Measurements from ENCODE around the gene CENPU. TPM values are rescaled to one million over a fixed set of nuclear protein-coding genes. Genes with fewer than 3 reads are reported as not detected.

CENPU gene
- total RNA-seq, 2 donors from 2014 or later: 11.4 to 28.1 TPM

- TF ChIP-seq CTCF (IDR thresholded peaks at IDR 0.05): no peak
- Histone ChIP-seq H3K9ac (ENCODE audit: low read depth in 2 of 2, low read length in 2 of 2) (peak overlapping the region; percentile 85 to 97), H3K36me3 (no peaks in the 10 kb centered on the region), H3K9me3 (no peaks in the 10 kb centered on the region), H3K4me3 (peak overlapping the region; percentile 85), H3K27me3 (no peaks in the 10 kb centered on the region), H3K27ac (peak overlapping the region; percentile 99), H3K4me1 (peaks cover 7% of the 10 kb centered on the region)
- DNase-seq: no peak
- intact Hi-C loops (cut with DNase I): loop anchor here (10.0 kb wide), 1 partner anchor 87 kb away; the partner anchor contains the start of gene CENPU
Observed at GRCh38 chr4:184648054-184648312, 85.9 kb downstream of the CENPU start.

GRCh38 chr4:184647266-184648053, 86.4 kb downstream of the CENPU start:
- Histone ChIP-seq H3K27ac (peak overlapping the region; percentile 99), H3K9ac (ENCODE audit: low read depth in 2 of 2, low read length in 2 of 2) (peak overlapping the region; percentile 85 to 97), H3K4me1 (peaks cover 7% of the 10 kb centered on the region), H3K36me3 (no peaks in the 10 kb centered on the region), H3K9me3 (no peaks in the 10 kb centered on the region), H3K4me3 (peak overlapping the region; percentile 85), H3K27me3 (no peaks in the 10 kb centered on the region)
- no peak for DNase-seq
- intact Hi-C loops (cut with DNase I): loop anchor here (10.0 kb wide), 1 partner anchor 87 kb away; the partner anchor contains the start of gene CENPU
- TF ChIP-seq CTCF (IDR thresholded peaks at IDR 0.05): no peak

GRCh38 chr4:184645904-184646610, 87.8 kb downstream of the CENPU start:
- peak; percentile 63 for DNase-seq
- H3K4me1 ChIP-seq: peaks cover 7% of the 10 kb centered on the region
- no peak overlapping the region for H3K4me3 ChIP-seq
- H3K27ac ChIP-seq: peak overlapping the region; percentile 99
- intact Hi-C loops (cut with DNase I): loop anchor here (10.0 kb wide), 1 partner anchor 89 kb away; the partner anchor contains the start of gene CENPU
- TF ChIP-seq CTCF (IDR thresholded peaks at IDR 0.05): no peak
- H3K27me3 ChIP-seq: no peaks in the 10 kb centered on the region
- H3K36me3 ChIP-seq: no peaks in the 10 kb centered on the region
- no peak overlapping the region for H3K9ac ChIP-seq (ENCODE audit: low read depth in 2 of 2, low read length in 2 of 2)
- H3K9me3 ChIP-seq: no peaks in the 10 kb centered on the region

GRCh38 chr4:184644553-184645307, 89.2 kb downstream of the CENPU start:
- no peaks in the 10 kb centered on the region for H3K9me3 ChIP-seq
- no peak overlapping the region for H3K4me3 ChIP-seq
- H3K27ac ChIP-seq: no peak overlapping the region
- no peak for TF ChIP-seq CTCF (IDR thresholded peaks at IDR 0.05)
- peaks cover 7% of the 10 kb centered on the region for H3K4me1 ChIP-seq
- no peak for DNase-seq
- intact Hi-C loops (cut with DNase I): loop anchor here (10.0 kb wide), 1 partner anchor 90 kb away; the partner anchor contains the start of gene CENPU
- H3K36me3 ChIP-seq: no peaks in the 10 kb centered on the region
- H3K27me3 ChIP-seq: no peaks in the 10 kb centered on the region
- no peak overlapping the region for H3K9ac ChIP-seq (ENCODE audit: low read depth in 2 of 2, low read length in 2 of 2)

Other genes starting within 250 kb of the CENPU start
- gene CASP3, start 84.6 kb downstream of the CENPU start, total RNA-seq: 10 to 100 TPM; 45.4 to 57.9 TPM
- 10 to 100 TPM; 16.0 to 21.6 TPM for gene PRIMPOL, start 84.4 kb downstream of the CENPU start, total RNA-seq
- gene ACSL1, start 91.9 kb upstream of the CENPU start, total RNA-seq: 10 to 100 TPM; 23.3 to 80.4 TPM